WTC11 (cell line): Measurements from ENCODE around the gene UBR2. TPM values are rescaled to one million over a fixed set of nuclear protein-coding genes. Genes with fewer than 3 reads are reported as not detected.
"Not testable (repeated sequence)": the region's sequence is repeated elsewhere in the genome, so short reads cannot be mapped to it uniquely, and the experiment has no call there.

Experiments used
- ATAC-seq: fragments of 200-7000 bp; cut with Tn5 transposase; 2 replicates; pipeline ENCODE4 v1.10.0; 2021; ENCODE audit warnings: mild to moderate bottlenecking, moderate library complexity
- CTCF ChIA-PET: fragments of 300-600 bp; sonication (Branson Sonifier 250); formaldehyde crosslinking; loops from one replicate; lab custom pipeline; 2021; ENCODE audit warnings: antibody characterized with exemption; lab: Charles Lee
- POLR2A ChIA-PET: fragments of 350-600 bp; sonication (Branson Sonifier 250); formaldehyde crosslinking; loops from one replicate; lab custom pipeline; 2021; ENCODE audit warnings: antibody characterized with exemption; lab: Charles Lee
- DNase-seq: peaks from one replicate; pipeline ENCODE4 v3.0.0; 2021; ENCODE audit warnings: low spot score
- H3K27ac Mint-ChIP-seq: 2 replicates; pipeline ENCODE4 v1.8.0; 2021; ENCODE audit warnings: mixed read lengths
- H3K27me3 Mint-ChIP-seq: 2 replicates; pipeline ENCODE4 v1.8.0; 2021; ENCODE audit warnings: low read depth, mild to moderate bottlenecking, moderate library complexity, mixed read lengths
- H3K36me3 Mint-ChIP-seq: 2 replicates; pipeline ENCODE4 v1.8.0; 2021; ENCODE audit warnings: mixed read lengths
- H3K4me1 Mint-ChIP-seq: 2 replicates; pipeline ENCODE4 v1.8.0; 2022; ENCODE audit warnings: mixed read lengths
- H3K4me3 Mint-ChIP-seq: 2 replicates; pipeline ENCODE4 v1.8.0; 2021; ENCODE audit warnings: mild to moderate bottlenecking, moderate library complexity, mixed read lengths
- H3K9me3 Mint-ChIP-seq: 2 replicates; pipeline ENCODE4 v1.8.0; 2021; ENCODE audit warnings: mixed read lengths
- CREM ChIP-seq: sonication (generic); formaldehyde crosslinking; IDR thresholded peaks from 2 replicates; pipeline ENCODE4 v1.8.1; 2022; ENCODE audit warnings: mild to moderate bottlenecking, missing genetic modification reagents, moderate library complexity
- ETV6 ChIP-seq: sonication (generic); formaldehyde crosslinking; IDR thresholded peaks from 2 replicates; pipeline ENCODE4 v1.8.1; 2022; ENCODE audit warnings: mild to moderate bottlenecking, missing genetic modification reagents
- FOXK1 ChIP-seq: sonication (generic); formaldehyde crosslinking; IDR thresholded peaks from 2 replicates; pipeline ENCODE4 v1.8.0; 2022; ENCODE audit warnings: mild to moderate bottlenecking, moderate library complexity, missing genetic modification reagents
- FOXP1 ChIP-seq: sonication (generic); formaldehyde crosslinking; IDR thresholded peaks from 2 replicates; pipeline ENCODE4 v1.8.0; 2022; ENCODE audit warnings: missing genetic modification reagents, mild to moderate bottlenecking, moderate library complexity, borderline replicate concordance
- GABPB1 ChIP-seq: sonication (generic); formaldehyde crosslinking; IDR thresholded peaks from 2 replicates; pipeline ENCODE4 v1.8.1; 2023; ENCODE audit warnings: mild to moderate bottlenecking, missing genetic modification reagents
- JUN ChIP-seq: sonication (generic); formaldehyde crosslinking; IDR thresholded peaks from 2 replicates; pipeline ENCODE4 v1.8.0; 2023; ENCODE audit warnings: mild to moderate bottlenecking, missing genetic modification reagents
- KAT7 ChIP-seq: sonication (generic); formaldehyde crosslinking; IDR thresholded peaks from 2 replicates; pipeline ENCODE4 v1.8.1; 2023; ENCODE audit warnings: missing genetic modification reagents, mild to moderate bottlenecking, borderline replicate concordance
- MXD4 ChIP-seq: fragments of 250-450 bp; sonication (Bioruptor Pico); IDR thresholded peaks from 2 replicates; pipeline ENCODE4 v1.8.0; 2021; ENCODE audit warnings: mild to moderate bottlenecking, moderate library complexity, borderline replicate concordance
- NFATC4 ChIP-seq: fragments of 250-450 bp; sonication (Bioruptor Pico); IDR thresholded peaks from 2 replicates; pipeline ENCODE4 v1.9.0; 2021; ENCODE audit warnings: mild to moderate bottlenecking
- NFYB ChIP-seq: sonication (generic); formaldehyde crosslinking; conservative IDR thresholded peaks from 2 replicates; pipeline ENCODE4 v1.8.0; 2022; ENCODE audit warnings: low read depth, missing genetic modification reagents
- NR1H2 ChIP-seq: sonication (generic); formaldehyde crosslinking; IDR thresholded peaks from 2 replicates; pipeline ENCODE4 v1.9.0; 2021; ENCODE audit warnings: mild to moderate bottlenecking, moderate library complexity, missing genetic modification reagents
- SMAD3 ChIP-seq: sonication (generic); formaldehyde crosslinking; IDR thresholded peaks from 2 replicates; pipeline ENCODE4 v1.8.0; 2022; ENCODE audit warnings: missing genetic modification reagents, mild to moderate bottlenecking, borderline replicate concordance
- SMAD4 ChIP-seq: sonication (generic); formaldehyde crosslinking; IDR thresholded peaks from 2 replicates; pipeline ENCODE4 v1.8.0; 2022; ENCODE audit warnings: mild to moderate bottlenecking, missing genetic modification reagents
- SP1 ChIP-seq: sonication (generic); formaldehyde crosslinking; conservative IDR thresholded peaks from 2 replicates; pipeline ENCODE4 v1.8.1; 2022; ENCODE audit warnings: missing genetic modification reagents
- ZNF121 ChIP-seq: sonication (generic); formaldehyde crosslinking; IDR thresholded peaks from 2 replicates; pipeline ENCODE4 v1.8.0; 2023; ENCODE audit warnings: missing genetic modification reagents
- ZNF219 ChIP-seq: sonication (generic); formaldehyde crosslinking; IDR thresholded peaks from 2 replicates; pipeline ENCODE4 v1.8.0; 2023; ENCODE audit warnings: missing genetic modification reagents, mild to moderate bottlenecking, borderline replicate concordance
- ZNF263 ChIP-seq: sonication (generic); formaldehyde crosslinking; IDR thresholded peaks from 2 replicates; pipeline ENCODE4 v1.8.1; 2022; ENCODE audit warnings: low read depth, mild to moderate bottlenecking, moderate library complexity, missing genetic modification reagents
- ZNF416 ChIP-seq: fragments of 250-450 bp; sonication (Bioruptor Pico); IDR thresholded peaks from 2 replicates; pipeline ENCODE4 v1.9.0; 2021; ENCODE audit warnings: mild to moderate bottlenecking, inconsistent platforms
- ZNF423 ChIP-seq: fragments of 250-450 bp; sonication (Bioruptor Pico); IDR thresholded peaks from 2 replicates; pipeline ENCODE4 v2.1.2; 2022; ENCODE audit warnings: mild to moderate bottlenecking, moderate library complexity
- total RNA-seq: library from RNA; stranded (reverse); gene quantifications from 3 replicates; pipeline ENCODE4 v1.2.3, GENCODE V29; 2021
- TF ChIP-seq, protein P1 (sequence below): fragments of 250-450 bp; sonication (Bioruptor Pico); IDR thresholded peaks from 2 replicates; pipeline ENCODE4 v1.9.0; 2021; ENCODE audit warnings: mild to moderate bottlenecking
- TF ChIP-seq, protein P2 (sequence below): sonication (generic); formaldehyde crosslinking; IDR thresholded peaks from 2 replicates; pipeline ENCODE4 v1.8.0; 2023; ENCODE audit warnings: mild to moderate bottlenecking, missing genetic modification reagents
- TF ChIP-seq, protein P3 (sequence below): sonication (generic); formaldehyde crosslinking; IDR thresholded peaks from 2 replicates; pipeline ENCODE4 v1.8.1; 2023; ENCODE audit warnings: mild to moderate bottlenecking, moderate library complexity, missing genetic modification reagents
- TF ChIP-seq, protein P4 (sequence below): fragments of 250-450 bp; sonication (Bioruptor Pico); IDR thresholded peaks from 2 replicates; pipeline ENCODE4 v1.8.0; 2021; ENCODE audit warnings: mild to moderate bottlenecking
- TF ChIP-seq, protein P5 (sequence below): sonication (generic); formaldehyde crosslinking; IDR thresholded peaks from 2 replicates; pipeline ENCODE4 v1.8.0; 2023; ENCODE audit warnings: missing genetic modification reagents
- TF ChIP-seq, protein P6 (sequence below): sonication (generic); formaldehyde crosslinking; IDR thresholded peaks from 2 replicates; pipeline ENCODE4 v1.8.0; 2022; ENCODE audit warnings: mild to moderate bottlenecking, missing genetic modification reagents
- TF ChIP-seq, protein P7 (sequence below): sonication (generic); formaldehyde crosslinking; IDR thresholded peaks from 2 replicates; pipeline ENCODE4 v1.8.1; 2023; ENCODE audit warnings: mild to moderate bottlenecking, missing genetic modification reagents, moderate library complexity

UBR2 gene
- total RNA-seq, 1 experiment from 2014 or later = 18.8 TPM

DNA sequence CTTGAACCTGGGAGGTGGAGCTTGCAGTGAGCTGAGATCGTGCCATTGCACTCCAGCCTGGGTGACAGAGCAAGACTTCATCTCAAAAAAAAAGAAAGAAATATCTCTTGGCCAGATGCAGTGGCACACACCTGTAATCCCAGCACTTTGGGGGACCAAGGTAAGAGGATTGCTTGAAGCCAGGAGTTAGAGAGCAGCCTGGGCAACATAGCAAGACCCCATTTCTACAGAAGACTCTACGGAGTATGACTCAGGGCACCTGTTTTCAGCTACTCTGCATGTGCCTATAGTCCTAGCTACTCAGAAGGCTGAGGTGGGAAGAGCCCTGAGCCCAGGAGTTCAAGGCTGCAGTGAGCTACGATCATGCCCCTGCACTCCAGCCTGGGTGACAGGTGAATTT is 139.0 kb downstream of the UBR2 start:
- POLR2A ChIA-PET, H3K27ac Mint-ChIP-seq, H3K36me3 Mint-ChIP-seq, H3K4me3 Mint-ChIP-seq, ATAC-seq, H3K9me3 Mint-ChIP-seq, H3K27me3 Mint-ChIP-seq, DNase-seq: not testable (repeated sequence)
- H3K4me1 Mint-ChIP-seq = peaks cover 14% of the 10 kb centered on the region
- CTCF ChIA-PET = interaction anchor here (1.4 to 3.8 kb wide), 2 partner anchors 23 to 196 kb away, joined by 4 to 26 read pairs; no protein-coding TSS in a partner anchor
- peak; percentile 33; the same call in 1 of the 2 replicates for TF ChIP-seq ZNF121 (CRISPR knock-in tag)

DNA sequence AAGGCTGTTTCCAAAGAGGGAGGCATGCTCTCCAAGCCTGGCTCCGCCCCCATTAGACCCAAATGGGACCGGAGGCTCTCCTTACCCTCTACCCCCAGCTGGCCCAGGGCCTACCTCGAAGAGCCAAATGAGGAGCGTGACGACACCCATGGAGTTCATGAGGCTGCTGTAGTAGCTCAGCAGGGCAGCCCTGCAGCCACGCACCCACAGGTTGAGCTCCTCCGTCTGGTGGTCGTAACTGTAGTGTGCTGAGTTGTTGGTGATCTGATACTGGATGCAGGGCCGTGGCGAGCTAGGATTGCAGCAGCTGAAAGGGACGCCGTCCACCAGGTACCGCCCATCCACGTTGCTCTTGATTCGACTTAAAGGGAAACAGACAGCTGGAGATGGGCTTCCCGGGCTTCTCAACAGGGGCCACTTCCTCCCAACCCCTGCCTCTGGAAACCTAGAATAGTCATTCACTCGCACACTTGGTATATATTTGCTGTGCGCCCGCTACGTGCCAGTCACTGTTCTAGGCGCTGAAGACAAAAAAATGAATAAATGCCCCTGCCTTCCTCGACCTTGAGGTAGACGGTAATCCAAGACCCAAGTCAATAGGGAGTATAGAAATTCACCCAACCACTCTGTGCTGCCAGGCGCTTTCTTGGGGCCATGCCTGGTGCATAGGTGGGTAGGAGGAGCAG is 140.6 kb downstream of the UBR2 start:
- CTCF ChIA-PET = interaction anchor here (0.6 to 3.8 kb wide), 9 partner anchors 22 to 489 kb away, joined by 3 to 26 read pairs (median 5); partner anchors contain the start of genes TBCC and UBR2
- DNase-seq = peak; percentile 61
- peak; percentile 85 for ATAC-seq
- peak overlapping the region; percentile 71 for H3K4me3 Mint-ChIP-seq
- H3K4me1 Mint-ChIP-seq = peaks cover 14% of the 10 kb centered on the region
- POLR2A ChIA-PET = interaction anchor here (0.5 to 2.5 kb wide), 7 partner anchors 23 to 563 kb away, joined by 3 to 13 read pairs (median 3); partner anchors contain the start of genes C6orf132, RPL7L1, TBCC and UBR2
- H3K27ac Mint-ChIP-seq = peak overlapping the region; percentile 88
- no peaks in the 10 kb centered on the region for H3K36me3 Mint-ChIP-seq
- no peak for TF ChIP-seq NFYB (CRISPR knock-in tag)
- TF ChIP-seq ZNF423 = no peak
- TF ChIP-seq JUN (CRISPR knock-in tag) = no peak
- peak; percentile 67; the same call in 1 of the 2 replicates for TF ChIP-seq FOXP1 (CRISPR knock-in tag)
- TF ChIP-seq, protein P1, sequence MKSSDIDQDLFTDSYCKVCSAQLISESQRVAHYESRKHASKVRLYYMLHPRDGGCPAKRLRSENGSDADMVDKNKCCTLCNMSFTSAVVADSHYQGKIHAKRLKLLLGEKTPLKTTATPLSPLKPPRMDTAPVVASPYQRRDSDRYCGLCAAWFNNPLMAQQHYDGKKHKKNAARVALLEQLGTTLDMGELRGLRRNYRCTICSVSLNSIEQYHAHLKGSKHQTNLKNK (CRISPR knock-in tag) = no peak
- no peak for TF ChIP-seq ETV6 (CRISPR knock-in tag)
- no peak for TF ChIP-seq FOXK1 (CRISPR knock-in tag)
- no peak for TF ChIP-seq ZNF416
- TF ChIP-seq ZNF219 (CRISPR knock-in tag) = no peak
- peak; percentile 65; the same call in 1 of the 2 replicates for TF ChIP-seq NFATC4 (CRISPR knock-in tag)
- TF ChIP-seq SP1 (CRISPR knock-in tag) = 0 out of 2 replicates have a peak, but pooled peaks have one; percentile 33
- TF ChIP-seq SMAD4 (CRISPR knock-in tag) = no peak
- TF ChIP-seq, protein P2, sequence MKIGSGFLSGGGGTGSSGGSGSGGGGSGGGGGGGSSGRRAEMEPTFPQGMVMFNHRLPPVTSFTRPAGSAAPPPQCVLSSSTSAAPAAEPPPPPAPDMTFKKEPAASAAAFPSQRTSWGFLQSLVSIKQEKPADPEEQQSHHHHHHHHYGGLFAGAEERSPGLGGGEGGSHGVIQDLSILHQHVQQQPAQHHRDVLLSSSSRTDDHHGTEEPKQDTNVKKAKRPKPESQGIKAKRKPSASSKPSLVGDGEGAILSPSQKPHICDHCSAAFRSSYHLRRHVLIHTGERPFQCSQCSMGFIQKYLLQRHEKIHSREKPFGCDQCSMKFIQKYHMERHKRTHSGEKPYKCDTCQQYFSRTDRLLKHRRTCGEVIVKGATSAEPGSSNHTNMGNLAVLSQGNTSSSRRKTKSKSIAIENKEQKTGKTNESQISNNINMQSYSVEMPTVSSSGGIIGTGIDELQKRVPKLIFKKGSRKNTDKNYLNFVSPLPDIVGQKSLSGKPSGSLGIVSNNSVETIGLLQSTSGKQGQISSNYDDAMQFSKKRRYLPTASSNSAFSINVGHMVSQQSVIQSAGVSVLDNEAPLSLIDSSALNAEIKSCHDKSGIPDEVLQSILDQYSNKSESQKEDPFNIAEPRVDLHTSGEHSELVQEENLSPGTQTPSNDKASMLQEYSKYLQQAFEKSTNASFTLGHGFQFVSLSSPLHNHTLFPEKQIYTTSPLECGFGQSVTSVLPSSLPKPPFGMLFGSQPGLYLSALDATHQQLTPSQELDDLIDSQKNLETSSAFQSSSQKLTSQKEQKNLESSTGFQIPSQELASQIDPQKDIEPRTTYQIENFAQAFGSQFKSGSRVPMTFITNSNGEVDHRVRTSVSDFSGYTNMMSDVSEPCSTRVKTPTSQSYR (CRISPR knock-in tag) = no peak
- no peak for TF ChIP-seq NR1H2 (CRISPR knock-in tag)
- no peak for TF ChIP-seq ZNF263
- TF ChIP-seq, protein P3, sequence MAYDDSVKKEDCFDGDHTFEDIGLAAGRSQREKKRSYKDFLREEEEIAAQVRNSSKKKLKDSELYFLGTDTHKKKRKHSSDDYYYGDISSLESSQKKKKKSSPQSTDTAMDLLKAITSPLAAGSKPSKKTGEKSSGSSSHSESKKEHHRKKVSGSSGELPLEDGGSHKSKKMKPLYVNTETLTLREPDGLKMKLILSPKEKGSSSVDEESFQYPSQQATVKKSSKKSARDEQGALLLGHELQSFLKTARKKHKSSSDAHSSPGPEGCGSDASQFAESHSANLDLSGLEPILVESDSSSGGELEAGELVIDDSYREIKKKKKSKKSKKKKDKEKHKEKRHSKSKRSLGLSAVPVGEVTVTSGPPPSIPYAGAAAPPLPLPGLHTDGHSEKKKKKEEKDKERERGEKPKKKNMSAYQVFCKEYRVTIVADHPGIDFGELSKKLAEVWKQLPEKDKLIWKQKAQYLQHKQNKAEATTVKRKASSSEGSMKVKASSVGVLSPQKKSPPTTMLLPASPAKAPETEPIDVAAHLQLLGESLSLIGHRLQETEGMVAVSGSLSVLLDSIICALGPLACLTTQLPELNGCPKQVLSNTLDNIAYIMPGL (CRISPR knock-in tag) = no peak
- TF ChIP-seq, protein P4, sequence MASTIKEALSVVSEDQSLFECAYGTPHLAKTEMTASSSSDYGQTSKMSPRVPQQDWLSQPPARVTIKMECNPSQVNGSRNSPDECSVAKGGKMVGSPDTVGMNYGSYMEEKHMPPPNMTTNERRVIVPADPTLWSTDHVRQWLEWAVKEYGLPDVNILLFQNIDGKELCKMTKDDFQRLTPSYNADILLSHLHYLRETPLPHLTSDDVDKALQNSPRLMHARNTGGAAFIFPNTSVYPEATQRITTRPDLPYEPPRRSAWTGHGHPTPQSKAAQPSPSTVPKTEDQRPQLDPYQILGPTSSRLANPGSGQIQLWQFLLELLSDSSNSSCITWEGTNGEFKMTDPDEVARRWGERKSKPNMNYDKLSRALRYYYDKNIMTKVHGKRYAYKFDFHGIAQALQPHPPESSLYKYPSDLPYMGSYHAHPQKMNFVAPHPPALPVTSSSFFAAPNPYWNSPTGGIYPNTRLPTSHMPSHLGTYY = no peak
- TF ChIP-seq, protein P5, sequence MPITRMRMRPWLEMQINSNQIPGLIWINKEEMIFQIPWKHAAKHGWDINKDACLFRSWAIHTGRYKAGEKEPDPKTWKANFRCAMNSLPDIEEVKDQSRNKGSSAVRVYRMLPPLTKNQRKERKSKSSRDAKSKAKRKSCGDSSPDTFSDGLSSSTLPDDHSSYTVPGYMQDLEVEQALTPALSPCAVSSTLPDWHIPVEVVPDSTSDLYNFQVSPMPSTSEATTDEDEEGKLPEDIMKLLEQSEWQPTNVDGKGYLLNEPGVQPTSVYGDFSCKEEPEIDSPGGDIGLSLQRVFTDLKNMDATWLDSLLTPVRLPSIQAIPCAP (CRISPR knock-in tag) = 0 out of 2 replicates have a peak, but pooled peaks have one; percentile 49
- TF ChIP-seq, protein P6, sequence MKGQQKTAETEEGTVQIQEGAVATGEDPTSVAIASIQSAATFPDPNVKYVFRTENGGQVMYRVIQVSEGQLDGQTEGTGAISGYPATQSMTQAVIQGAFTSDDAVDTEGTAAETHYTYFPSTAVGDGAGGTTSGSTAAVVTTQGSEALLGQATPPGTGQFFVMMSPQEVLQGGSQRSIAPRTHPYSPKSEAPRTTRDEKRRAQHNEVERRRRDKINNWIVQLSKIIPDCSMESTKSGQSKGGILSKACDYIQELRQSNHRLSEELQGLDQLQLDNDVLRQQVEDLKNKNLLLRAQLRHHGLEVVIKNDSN = no peak
- 0 out of 2 replicates have a peak, but pooled peaks have one; percentile 34 for TF ChIP-seq CREM (CRISPR knock-in tag)
- TF ChIP-seq MXD4 (CRISPR knock-in tag) = no peak
- TF ChIP-seq GABPB1 (CRISPR knock-in tag) = no peak
- TF ChIP-seq KAT7 (CRISPR knock-in tag) = no peak
- TF ChIP-seq SMAD3 = no peak
- TF ChIP-seq, protein P7, sequence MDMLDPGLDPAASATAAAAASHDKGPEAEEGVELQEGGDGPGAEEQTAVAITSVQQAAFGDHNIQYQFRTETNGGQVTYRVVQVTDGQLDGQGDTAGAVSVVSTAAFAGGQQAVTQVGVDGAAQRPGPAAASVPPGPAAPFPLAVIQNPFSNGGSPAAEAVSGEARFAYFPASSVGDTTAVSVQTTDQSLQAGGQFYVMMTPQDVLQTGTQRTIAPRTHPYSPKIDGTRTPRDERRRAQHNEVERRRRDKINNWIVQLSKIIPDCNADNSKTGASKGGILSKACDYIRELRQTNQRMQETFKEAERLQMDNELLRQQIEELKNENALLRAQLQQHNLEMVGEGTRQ (CRISPR knock-in tag) = no peak
- H3K9me3 Mint-ChIP-seq = no peaks in the 10 kb centered on the region
- no peaks in the 10 kb centered on the region for H3K27me3 Mint-ChIP-seq
